GM21825 (cell line): Measurements from ENCODE around the gene GDA.
A peak's percentile ranks its signal among the peaks of the same experiment; 100 is the strongest.

ENCODE experiments used
- ATAC-seq: cut with Tn5 transposase; IDR thresholded peaks from one replicate; pipeline ENCODE4 v1.9.1; 2021; ENCODE audit warnings: mild to moderate bottlenecking, moderate library complexity; ENCODE audit not compliant: unreplicated experiment

Gene GDA

GRCh38 chr9:72150127-72150526, 887 bp downstream of the GDA start:
- no peak for ATAC-seq

DNA sequence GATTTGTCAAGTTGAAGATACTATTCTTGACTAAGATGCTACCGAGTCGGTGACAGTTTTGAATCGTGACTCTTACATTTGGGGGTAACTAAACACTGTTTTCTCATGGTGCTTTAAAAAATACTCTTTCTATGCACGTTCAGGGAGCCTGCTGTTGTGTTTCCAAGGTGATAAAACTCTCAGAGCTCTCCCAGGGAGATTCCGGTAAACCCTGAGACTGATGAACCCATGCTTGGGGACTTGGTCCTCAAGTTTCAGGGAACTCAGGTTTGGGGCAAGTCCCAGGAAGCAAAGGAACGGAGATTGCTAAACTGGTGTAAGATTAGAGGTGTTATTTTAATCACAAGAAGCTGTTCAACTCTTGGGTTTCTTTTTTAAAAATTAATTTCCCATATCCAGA, 1.4 kb downstream of the GDA start:
- no peak for ATAC-seq

- no peak for ATAC-seq
Measured at GRCh38 chr9:72151104-72151503, 1.9 kb downstream of the GDA start.

DNA sequence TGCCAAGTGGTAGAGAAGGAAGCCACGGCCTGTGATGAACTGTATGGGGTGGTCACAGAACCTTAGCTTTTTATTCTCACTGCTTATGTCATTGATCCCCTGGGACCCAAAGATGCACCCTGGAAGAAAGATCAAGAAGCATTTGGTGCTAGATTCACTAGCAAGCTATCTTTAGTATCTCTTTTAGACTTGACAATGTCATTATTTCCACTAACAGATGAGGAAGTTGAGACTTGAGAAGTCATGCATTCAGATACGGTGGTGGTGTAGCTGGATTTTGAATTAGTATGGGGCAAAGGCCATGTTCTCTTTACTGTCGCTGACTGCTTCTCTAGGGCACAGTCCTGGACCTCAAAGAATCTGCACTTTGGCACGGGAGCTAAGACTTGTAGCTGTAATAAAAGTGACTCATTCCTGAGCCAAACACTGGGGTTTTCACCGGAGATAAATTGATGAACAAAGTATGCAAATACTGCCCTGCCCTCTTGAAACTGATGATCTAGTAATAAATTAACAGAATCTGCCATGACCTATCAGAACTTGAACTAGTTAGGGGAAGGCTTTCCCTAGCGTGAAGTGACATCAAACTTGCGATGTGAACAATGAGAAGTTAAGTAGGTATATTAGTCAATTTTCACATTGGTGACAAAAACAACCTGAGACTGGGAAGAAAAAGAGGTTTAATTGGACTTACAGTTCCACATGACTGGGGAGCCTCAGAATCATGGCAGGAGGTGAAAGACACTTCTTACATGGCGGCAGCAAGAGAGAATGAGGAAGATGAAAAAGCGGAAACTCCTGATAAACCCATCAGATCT, 5.4 kb downstream of the GDA start:
- ATAC-seq: peak; percentile 84

DNA sequence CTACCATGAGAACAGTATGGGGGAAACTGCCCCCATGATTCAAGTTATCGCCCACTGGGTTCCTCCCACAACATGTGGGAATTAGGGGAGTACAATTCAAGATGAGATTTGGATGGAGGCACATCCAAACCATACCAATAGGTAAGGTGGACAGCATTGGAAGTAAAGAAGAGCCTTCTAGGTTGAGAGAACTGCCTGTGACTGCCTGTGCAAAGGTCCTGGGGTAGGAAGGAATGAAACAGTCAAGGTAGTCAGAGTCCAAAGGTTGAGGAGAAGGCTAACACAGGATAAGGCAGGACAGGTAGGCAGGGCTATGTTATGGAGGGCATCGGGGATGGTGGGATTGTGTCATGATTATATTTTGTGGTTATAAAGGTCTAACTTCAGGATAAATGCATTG, 6.1 kb downstream of the GDA start:
- no peak for ATAC-seq

GRCh38 chr9:72156586-72156985, 7.3 kb downstream of the GDA start:
- ATAC-seq: no peak

DNA sequence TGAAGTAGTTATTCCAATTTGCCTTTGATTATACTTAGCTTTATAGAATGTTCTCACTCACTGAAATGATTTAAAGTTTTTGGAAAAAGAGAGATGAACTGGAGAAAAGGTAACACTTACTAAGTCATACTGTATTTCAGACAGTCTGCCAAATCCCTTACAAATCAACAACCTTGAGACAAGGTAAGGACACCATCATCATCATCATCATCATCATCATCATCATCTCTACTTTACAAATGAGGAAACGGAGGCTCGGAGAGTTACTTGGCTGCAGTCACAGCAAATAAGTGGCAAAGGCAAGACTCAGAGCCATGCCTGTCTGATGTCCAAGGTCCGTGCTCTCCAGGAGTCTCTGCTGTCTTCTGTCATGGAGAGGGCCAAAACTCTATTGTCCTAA, 9.4 kb downstream of the GDA start:
- no peak for ATAC-seq

DNA sequence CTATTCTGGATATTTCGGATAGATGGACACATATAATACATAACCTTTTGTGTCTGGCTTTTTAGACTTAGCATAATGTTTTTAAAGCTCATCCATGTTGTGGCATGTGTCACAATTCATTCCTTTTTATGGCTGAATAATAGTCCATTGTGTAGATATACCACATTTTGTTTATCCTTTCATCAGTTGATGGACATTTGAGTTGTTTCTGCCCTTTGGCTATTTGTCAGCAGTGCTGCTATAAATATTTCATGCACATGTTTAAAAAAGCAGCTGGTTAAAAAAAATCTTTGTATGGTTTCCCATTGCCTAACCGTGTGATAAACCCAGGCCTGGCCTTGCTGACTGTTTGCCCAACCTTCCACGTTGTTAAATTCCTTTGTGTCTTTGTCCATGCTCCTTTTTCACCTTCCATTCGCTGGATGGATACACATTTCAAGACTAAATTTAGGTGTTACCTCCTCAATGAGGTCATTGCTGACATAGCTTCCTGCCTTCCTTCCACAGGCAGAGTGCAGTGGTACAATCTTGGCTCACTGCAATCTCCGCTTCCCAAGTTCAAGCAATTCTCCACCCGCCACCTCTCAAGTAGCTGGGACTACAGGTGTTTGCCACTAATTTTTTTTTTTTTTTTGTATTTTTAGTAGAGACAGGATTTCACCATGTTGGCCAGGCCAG, 11.3 kb downstream of the GDA start:
- ATAC-seq: no peak

- no peak for ATAC-seq
Measured at GRCh38 chr9:72165326-72165725, 16.1 kb downstream of the GDA start.

DNA sequence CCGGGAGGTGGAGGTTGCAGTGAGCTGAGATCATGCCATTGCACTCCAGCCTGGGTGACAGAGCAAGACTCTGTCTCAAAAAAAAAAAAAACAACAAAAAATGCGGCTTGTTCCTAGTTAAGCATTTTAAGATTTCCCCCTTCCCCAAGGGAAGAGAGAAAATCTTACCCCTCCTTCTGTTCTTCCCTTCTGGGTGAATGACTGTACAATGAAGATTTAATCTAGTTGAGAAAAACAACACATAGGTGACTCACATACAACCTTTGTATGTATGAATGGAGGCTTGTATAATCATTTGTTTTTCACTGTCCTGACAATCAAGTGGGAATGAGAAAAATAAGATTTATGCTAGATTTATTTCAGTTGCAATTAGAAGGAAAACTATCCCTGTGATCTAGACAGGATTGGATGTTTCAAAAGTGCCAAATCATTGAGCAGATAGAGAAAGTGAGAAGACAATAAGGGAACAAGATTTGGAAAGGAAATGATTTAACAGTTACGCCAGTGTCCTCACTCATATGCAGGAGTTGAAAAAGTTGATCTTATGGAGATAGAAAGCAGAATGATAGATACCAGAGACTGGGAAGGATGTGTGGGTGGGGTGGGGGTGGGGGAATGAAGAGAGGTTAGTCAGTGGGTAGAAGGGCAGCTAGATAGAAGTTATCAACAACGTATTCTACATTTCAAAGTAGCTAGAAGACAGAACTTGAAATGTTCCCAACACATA, 16.7 kb downstream of the GDA start:
- no peak for ATAC-seq

GRCh38 chr9:72168075-72168474, 18.8 kb downstream of the GDA start:
- no peak for ATAC-seq

DNA sequence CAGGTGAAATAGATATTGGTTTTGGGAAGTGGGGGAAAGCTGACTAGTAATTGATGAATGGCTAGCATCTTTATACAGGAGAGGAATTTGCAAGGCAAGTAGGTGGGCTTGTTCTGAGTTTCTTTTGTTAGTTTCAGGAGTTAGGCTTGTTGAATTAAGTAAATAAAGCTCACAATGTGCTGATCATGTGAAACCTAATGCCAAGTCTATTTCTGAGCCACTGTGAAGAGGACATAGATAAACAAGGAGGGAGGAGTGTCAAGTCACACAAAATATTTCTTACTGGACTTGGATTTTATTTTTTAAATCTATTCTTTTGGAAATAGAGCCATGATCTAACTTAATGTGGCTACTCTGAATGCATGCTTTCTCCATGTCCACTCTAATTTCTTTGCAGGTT, 19.9 kb downstream of the GDA start:
- no peak for ATAC-seq

- no peak for ATAC-seq
Measured at GRCh38 chr9:72173080-72173479, 23.8 kb downstream of the GDA start.

DNA sequence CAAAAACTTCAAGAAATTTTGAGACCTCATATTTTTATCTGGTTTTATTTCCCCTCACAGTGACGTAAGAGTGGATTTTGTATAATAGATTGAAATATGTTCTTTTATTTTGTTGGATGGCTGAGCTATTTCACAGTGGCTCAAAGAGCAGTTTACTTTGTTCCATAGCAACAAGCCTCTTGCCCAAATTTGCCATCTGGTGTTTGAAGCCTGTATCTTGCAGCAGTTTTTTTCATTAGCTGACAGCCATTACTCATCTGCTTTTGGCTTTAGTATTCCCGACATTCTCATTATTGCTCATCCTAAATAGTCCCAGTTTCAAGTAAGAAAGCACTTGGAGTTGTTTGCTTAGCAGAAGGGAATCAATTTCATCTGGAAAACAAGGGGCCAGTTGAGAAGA, 36.3 kb downstream of the GDA start:
- no peak for ATAC-seq

DNA sequence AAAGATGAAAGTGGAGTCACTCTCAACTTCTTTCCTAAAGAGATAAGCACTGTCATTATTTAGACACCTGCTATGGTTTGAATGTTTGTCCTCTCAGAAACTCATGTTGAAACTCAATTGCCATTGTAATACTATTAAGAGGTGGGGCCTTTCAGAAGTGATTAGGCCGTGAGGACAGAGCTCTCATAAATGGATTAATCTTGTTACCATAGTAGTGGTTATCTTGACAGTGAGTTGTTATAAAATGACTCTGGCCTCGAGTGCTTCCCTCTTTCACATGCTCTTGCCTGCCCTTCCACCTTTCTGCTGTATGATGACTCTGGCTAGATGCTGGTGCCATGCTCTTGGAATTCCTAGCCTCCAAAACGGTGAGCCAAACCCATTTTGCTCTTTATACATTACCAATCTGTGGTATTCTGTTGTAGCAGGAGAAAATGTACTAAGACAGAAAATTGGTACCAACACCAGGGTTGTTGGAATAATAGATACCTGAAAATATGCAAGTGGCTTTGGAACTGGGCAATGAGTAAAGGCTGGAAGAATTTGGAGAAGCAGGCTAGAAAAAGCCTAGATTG, 38.0 kb downstream of the GDA start:
- ATAC-seq: no peak

DNA sequence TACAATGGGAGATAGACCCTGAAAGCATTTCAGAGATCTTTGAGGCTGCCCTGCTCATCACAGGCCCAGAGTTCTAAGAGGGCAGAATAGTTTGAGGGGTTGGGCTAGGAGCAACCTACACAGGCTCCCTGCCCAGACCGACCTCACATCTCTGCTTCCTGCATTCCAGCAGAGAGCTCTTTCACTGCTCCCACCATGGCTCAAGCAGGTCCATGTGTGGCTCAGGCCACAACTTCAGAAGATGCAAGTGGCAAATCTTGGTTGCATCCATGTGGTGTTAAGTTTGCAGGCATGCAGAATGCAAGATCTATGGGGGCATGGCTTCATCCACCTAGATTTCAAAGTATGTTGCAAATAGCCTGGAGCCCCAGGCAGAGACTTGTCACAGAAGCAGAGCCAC, 39.0 kb downstream of the GDA start:
- no peak for ATAC-seq

DNA sequence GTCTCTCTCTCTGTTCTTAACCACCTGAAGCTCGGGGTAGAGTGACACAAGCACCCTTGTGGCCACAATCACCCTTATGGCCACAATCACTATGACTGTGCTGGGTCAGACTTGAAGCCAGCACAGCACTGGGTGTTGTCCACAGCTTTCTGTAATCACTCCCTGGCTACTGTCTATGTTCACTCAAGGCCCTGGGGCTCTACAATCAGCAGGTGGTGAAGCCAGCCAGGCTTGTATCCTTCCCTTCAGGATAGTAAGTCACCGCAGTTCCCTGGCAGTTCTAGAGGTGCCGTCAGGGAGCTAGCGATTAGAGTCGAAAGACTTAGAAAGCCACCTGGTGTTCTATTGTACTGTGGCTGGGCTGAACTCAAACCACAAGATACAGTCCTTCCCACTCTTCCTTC, 44.2 kb downstream of the GDA start:
- peak; percentile 88 for ATAC-seq

GRCh38 chr9:72199238-72199637, 50.0 kb downstream of the GDA start:
- ATAC-seq: no peak

DNA sequence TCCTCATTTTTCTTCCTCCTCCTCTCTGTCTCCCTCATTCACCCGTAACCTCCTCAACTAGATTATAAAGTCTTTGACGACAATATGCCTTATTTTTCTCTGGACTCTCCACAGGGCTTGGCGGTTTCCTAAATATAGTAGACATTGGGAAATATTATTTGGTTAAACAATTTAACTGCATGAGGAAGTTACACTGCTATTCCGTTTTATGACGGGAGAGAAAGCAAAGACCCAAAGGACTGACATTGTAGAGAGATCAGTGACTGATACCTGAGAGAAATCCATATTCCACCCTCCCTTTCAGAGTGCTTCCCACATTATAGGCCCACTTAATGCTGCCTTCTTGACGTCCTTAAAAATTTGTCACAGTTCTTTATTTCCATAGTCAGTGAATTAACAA, 51.2 kb downstream of the GDA start:
- no peak for ATAC-seq

- ATAC-seq: no peak
Measured at GRCh38 chr9:72202009-72202408, 52.8 kb downstream of the GDA start.

DNA sequence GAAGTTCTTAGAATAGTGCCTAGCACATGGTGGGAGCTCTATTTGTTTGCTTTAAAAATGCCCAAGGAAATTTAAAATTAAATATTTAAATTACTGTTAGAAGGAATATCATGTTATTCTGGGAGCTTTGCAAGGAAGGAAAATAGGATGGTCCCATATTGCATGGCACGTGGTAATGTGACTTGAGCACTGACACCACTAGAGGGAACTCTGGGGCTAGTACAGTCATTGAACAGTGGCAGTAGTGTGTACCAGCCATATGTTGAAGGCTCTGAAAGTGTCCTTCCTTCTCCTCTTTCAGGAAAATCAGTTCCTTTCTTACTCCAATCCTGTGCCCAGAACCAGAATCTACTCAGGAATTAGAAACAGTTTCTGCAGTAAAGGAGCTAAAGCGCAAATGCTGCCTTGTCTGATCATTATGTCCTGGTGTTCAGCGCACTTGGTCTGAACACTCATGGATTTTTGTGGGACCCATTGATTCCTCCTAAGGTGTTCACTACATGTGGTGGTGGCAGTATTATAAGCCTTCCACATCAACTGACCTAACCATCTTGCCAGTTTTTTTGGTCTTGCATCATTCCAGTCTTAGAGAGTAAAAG, 54.1 kb downstream of the GDA start:
- peak; percentile 44 for ATAC-seq
